Activated naive CD4-positive, alpha-beta T cell treated with anti-CD3 and anti-CD28 coated beads for 36 hours (primary cell): ENCODE results near the gene AQP12A. TPM values are rescaled to one million over a fixed set of nuclear protein-coding genes. Genes with fewer than 3 reads are reported as not detected.

Source experiments
- CTCF ChIA-PET: fragments of 350-600 bp; sonication (Branson Sonifier 250); formaldehyde crosslinking; loops from one replicate; lab custom pipeline; 2021; ENCODE audit warnings: antibody characterized with exemption; lab: Charles Lee
- DNase-seq: peaks from one replicate; pipeline ENCODE4 v3.0.0-alpha.2; 2020
- H3K27ac Mint-ChIP-seq: one replicate; pipeline ENCODE4 v1.8.0; 2021; ENCODE audit warnings: mild to moderate bottlenecking, mixed read lengths
- H3K27me3 Mint-ChIP-seq: one replicate; pipeline ENCODE4 v1.8.0; 2021; ENCODE audit warnings: low read depth, mixed read lengths
- H3K36me3 Mint-ChIP-seq: one replicate; pipeline ENCODE4 v1.8.0; 2021; ENCODE audit warnings: low read depth, mixed read lengths
- H3K4me1 Mint-ChIP-seq: one replicate; pipeline ENCODE4 v1.8.0; 2021; ENCODE audit warnings: low read depth, mixed read lengths
- H3K4me3 Mint-ChIP-seq: one replicate; pipeline ENCODE4 v1.8.0; 2021; ENCODE audit warnings: mild to moderate bottlenecking, moderate library complexity, mixed read lengths
- H3K9me3 Mint-ChIP-seq: one replicate; pipeline ENCODE4 v1.8.0; 2021; ENCODE audit warnings: mixed read lengths
- intact Hi-C: fragments of 100-400 bp; cut with micrococcal nuclease; formaldehyde crosslinking; loops from one replicate; pipeline ENCODE4 v1.15.1; 2023
- total RNA-seq, 2 experiments: library from RNA; stranded (reverse); gene quantifications; one replicate each; pipeline ENCODE4 v1.2.3, GENCODE V29; 2021

The AQP12A gene
- total RNA-seq, 2 experiments from 2014 or later, result not detected

- intact Hi-C loops, result no loop called here
- Mint-ChIP-seq H3K9me3 (no peaks in the 10 kb centered on the region), H3K27ac (no peak overlapping the region), H3K4me1 (no peaks in the 10 kb centered on the region), H3K27me3 (no peaks in the 10 kb centered on the region), H3K36me3 (no peaks in the 10 kb centered on the region), H3K4me3 (no peak overlapping the region)
- no peak for DNase-seq
- CTCF ChIA-PET, result no interaction called here
Measured at GRCh38 chr2:240726876-240727275, 35.2 kb downstream of the AQP12A start.

DNA sequence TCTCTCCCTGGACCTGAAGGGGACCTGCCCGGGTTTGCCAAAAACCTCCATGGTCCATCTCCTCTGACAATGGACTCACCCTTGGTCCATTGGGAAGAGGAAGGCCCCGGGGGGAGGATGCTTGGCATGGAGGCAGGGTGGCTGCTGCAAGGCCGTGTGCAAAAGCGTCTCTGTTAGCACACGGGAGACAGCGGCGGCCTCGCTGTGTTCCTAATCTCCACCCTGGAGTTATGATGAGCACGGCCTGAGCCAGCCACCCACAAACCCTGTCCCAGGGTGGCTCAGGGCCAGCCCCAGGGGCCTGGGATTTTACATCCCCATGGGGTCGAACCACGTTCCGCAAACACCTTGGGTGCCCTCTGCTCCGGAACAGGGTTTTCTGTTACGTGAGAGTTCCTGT lies 35.8 kb downstream of the AQP12A start:
- no peak for DNase-seq
- CTCF ChIA-PET, result no interaction called here
- no peaks in the 10 kb centered on the region for H3K27me3 Mint-ChIP-seq
- no peaks in the 10 kb centered on the region for H3K36me3 Mint-ChIP-seq
- no peaks in the 10 kb centered on the region for H3K9me3 Mint-ChIP-seq
- no peak overlapping the region for H3K27ac Mint-ChIP-seq
- no peaks in the 10 kb centered on the region for H3K4me1 Mint-ChIP-seq
- intact Hi-C loops, result no loop called here
- H3K4me3 Mint-ChIP-seq, result no peak overlapping the region

DNA sequence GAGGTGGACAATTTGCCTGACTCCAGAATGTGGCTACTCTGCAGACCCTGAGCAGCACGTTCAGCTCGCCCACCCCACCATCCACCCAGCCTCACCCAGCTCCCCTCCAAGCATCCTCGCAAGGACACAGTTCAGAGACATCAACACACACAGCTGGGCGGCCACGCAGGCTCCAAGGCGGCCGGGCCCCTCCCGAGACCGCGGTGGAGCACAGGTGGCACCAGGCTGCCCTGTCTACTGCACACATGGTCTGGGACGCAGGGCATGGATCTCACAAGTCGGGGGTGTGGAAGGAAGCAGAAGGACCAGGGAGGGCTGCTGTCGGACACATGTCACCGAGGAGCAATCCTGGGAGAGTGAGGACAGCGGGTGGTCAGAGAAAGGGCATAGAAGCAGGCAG lies 36.2 kb downstream of the AQP12A start:
- Mint-ChIP-seq H3K36me3 (no peaks in the 10 kb centered on the region), H3K9me3 (no peaks in the 10 kb centered on the region), H3K27me3 (no peaks in the 10 kb centered on the region), H3K4me1 (no peaks in the 10 kb centered on the region), H3K4me3 (no peak overlapping the region), H3K27ac (no peak overlapping the region)
- CTCF ChIA-PET, result no interaction called here
- intact Hi-C loops, result no loop called here
- no peak for DNase-seq

DNA sequence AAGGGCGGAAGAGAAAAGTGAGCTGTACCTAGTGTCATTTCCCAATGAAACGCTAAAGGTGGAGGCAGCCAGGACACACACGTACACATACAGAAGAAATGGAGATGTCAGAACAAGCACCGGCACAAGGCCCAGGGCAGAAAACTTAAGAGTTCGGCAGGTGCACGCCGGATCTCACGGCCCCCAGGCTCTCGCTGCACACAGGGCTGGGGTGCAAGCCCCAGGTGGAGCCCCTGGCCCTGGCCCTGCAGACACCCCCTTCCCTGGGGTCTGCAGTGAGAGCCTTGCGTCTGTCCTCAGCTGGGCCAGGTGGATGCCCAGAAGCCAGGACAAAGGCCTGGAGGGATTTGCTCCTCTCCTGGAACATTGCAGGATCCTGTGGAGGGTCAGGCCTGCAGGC lies 36.7 kb downstream of the AQP12A start:
- intact Hi-C loops, result no loop called here
- Mint-ChIP-seq H3K4me3 (no peak overlapping the region), H3K27ac (no peak overlapping the region), H3K36me3 (no peaks in the 10 kb centered on the region), H3K27me3 (no peaks in the 10 kb centered on the region), H3K4me1 (no peaks in the 10 kb centered on the region), H3K9me3 (no peaks in the 10 kb centered on the region)
- no peak for DNase-seq
- CTCF ChIA-PET, result no interaction called here

GRCh38 chr2:240728827-240729226 lies 37.2 kb downstream of the AQP12A start:
- Mint-ChIP-seq H3K9me3 (no peaks in the 10 kb centered on the region), H3K27me3 (no peaks in the 10 kb centered on the region), H3K4me1 (no peaks in the 10 kb centered on the region), H3K27ac (no peak overlapping the region), H3K4me3 (no peak overlapping the region), H3K36me3 (no peaks in the 10 kb centered on the region)
- intact Hi-C loops, result no loop called here
- CTCF ChIA-PET, result no interaction called here
- no peak for DNase-seq

GRCh38 chr2:240730501-240731177 lies 39.0 kb downstream of the AQP12A start:
- CTCF ChIA-PET, result no interaction called here
- H3K4me1 Mint-ChIP-seq, result no peaks in the 10 kb centered on the region
- intact Hi-C loops, result no loop called here
- no peak overlapping the region for H3K4me3 Mint-ChIP-seq
- H3K27me3 Mint-ChIP-seq, result no peaks in the 10 kb centered on the region
- no peaks in the 10 kb centered on the region for H3K36me3 Mint-ChIP-seq
- no peaks in the 10 kb centered on the region for H3K9me3 Mint-ChIP-seq
- no peak for DNase-seq
- no peak overlapping the region for H3K27ac Mint-ChIP-seq

DNA sequence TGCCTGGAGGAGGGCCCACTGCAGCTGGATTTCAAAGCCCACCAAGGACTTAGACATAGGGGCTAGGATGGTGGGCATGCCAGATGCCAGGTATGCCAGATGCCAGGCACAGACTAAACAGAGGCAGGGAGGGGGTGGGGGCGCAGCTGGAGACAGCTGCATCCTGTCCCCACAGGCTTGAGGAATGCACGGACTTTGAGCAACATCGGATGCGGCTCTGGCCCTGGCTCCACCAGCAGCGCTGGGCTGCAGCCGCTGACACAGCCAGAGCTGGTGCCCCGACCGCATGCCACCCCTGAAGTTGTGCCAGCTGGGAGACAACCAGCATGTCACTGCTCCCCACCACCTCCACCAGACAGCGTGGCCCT lies 39.5 kb downstream of the AQP12A start:
- no peaks in the 10 kb centered on the region for H3K9me3 Mint-ChIP-seq
- DNase-seq, result no peak
- H3K4me3 Mint-ChIP-seq, result no peak overlapping the region
- intact Hi-C loops, result no loop called here
- CTCF ChIA-PET, result no interaction called here
- H3K4me1 Mint-ChIP-seq, result no peaks in the 10 kb centered on the region
- no peaks in the 10 kb centered on the region for H3K36me3 Mint-ChIP-seq
- H3K27ac Mint-ChIP-seq, result no peak overlapping the region
- no peaks in the 10 kb centered on the region for H3K27me3 Mint-ChIP-seq

- intact Hi-C loops, result no loop called here
- Mint-ChIP-seq H3K27me3 (no peaks in the 10 kb centered on the region), H3K9me3 (no peaks in the 10 kb centered on the region), H3K4me1 (no peaks in the 10 kb centered on the region), H3K36me3 (no peaks in the 10 kb centered on the region), H3K27ac (no peak overlapping the region), H3K4me3 (no peak overlapping the region)
- no peak for DNase-seq
- CTCF ChIA-PET, result no interaction called here
Measured at GRCh38 chr2:240732184-240732583, 40.5 kb downstream of the AQP12A start.

GRCh38 chr2:240732911-240733622 lies 41.4 kb downstream of the AQP12A start:
- DNase-seq, result no peak
- Mint-ChIP-seq H3K9me3 (no peaks in the 10 kb centered on the region), H3K4me3 (no peak overlapping the region), H3K4me1 (no peaks in the 10 kb centered on the region), H3K27me3 (no peaks in the 10 kb centered on the region), H3K36me3 (no peaks in the 10 kb centered on the region), H3K27ac (no peak overlapping the region)
- CTCF ChIA-PET, result no interaction called here
- intact Hi-C loops, result no loop called here

GRCh38 chr2:240733803-240734495 lies 42.3 kb downstream of the AQP12A start:
- Mint-ChIP-seq H3K4me3 (no peak overlapping the region), H3K27me3 (no peaks in the 10 kb centered on the region), H3K36me3 (no peaks in the 10 kb centered on the region), H3K4me1 (peaks cover under 1% of the 10 kb centered on the region), H3K9me3 (no peaks in the 10 kb centered on the region), H3K27ac (no peak overlapping the region)
- CTCF ChIA-PET, result no interaction called here
- intact Hi-C loops, result no loop called here
- DNase-seq, result no peak

DNA sequence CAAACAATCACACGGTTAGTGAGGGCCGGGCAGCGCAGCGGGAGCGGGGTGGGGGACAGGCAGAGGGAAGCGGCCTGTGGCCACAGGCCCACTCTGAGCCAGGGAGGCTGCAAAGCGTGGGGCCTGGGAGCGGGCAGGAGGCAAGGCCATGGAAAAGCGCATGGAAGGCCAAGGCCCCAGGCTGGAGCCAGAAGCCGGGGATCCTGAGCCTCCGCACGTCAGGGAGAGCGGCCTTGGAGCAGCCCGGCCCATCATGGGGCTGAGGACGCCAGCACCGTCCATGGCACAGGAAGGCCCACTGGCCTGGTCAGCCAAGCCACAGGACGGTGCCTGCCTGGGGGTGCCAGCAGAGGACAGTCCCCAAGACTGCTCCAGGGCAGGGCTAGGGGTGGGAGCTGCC lies 43.1 kb downstream of the AQP12A start:
- intact Hi-C loops, result no loop called here
- CTCF ChIA-PET, result no interaction called here
- no peaks in the 10 kb centered on the region for H3K27me3 Mint-ChIP-seq
- no peak overlapping the region for H3K27ac Mint-ChIP-seq
- no peaks in the 10 kb centered on the region for H3K36me3 Mint-ChIP-seq
- H3K9me3 Mint-ChIP-seq, result no peaks in the 10 kb centered on the region
- DNase-seq, result no peak
- H3K4me1 Mint-ChIP-seq, result peaks cover 8% of the 10 kb centered on the region
- no peak overlapping the region for H3K4me3 Mint-ChIP-seq

- H3K4me1 Mint-ChIP-seq, result peaks cover 9% of the 10 kb centered on the region
- DNase-seq, result no peak
- H3K27me3 Mint-ChIP-seq, result no peaks in the 10 kb centered on the region
- CTCF ChIA-PET, result no interaction called here
- no peaks in the 10 kb centered on the region for H3K36me3 Mint-ChIP-seq
- H3K9me3 Mint-ChIP-seq, result no peaks in the 10 kb centered on the region
- H3K27ac Mint-ChIP-seq, result no peak overlapping the region
- H3K4me3 Mint-ChIP-seq, result no peak overlapping the region
- intact Hi-C loops, result no loop called here
Measured at GRCh38 chr2:240735476-240735875, 43.8 kb downstream of the AQP12A start.
